Dedifferentiated amniotic fluid mesenchymal stem cell (primary cell): ENCODE results near the gene RMND1.
A peak's percentile ranks its signal among the peaks of the same experiment; 100 is the strongest.
"Not testable (repeated sequence)": the region's sequence is repeated elsewhere in the genome, so short reads cannot be mapped to it uniquely, and the experiment has no call there.

Source experiments
- DNase-seq: peaks from one replicate; pipeline ENCODE4 v3.0.0-alpha.2; 2016; ENCODE audit errors: extremely low spot score

Gene RMND1

GRCh38 chr6:151452750-151453427, 963 bp upstream of the RMND1 start:
- no peak for DNase-seq

GRCh38 chr6:151451417-151451949, 443 bp downstream of the RMND1 start:
- no peak for DNase-seq

- DNase-seq: not testable (repeated sequence)
These were observed 998 bp downstream of the RMND1 start for GRCh38 chr6:151450928-151451327.

- no peak for DNase-seq
These were observed 3.3 kb downstream of the RMND1 start for GRCh38 chr6:151448623-151449022.

- no peak for DNase-seq
These were observed 4.7 kb downstream of the RMND1 start for GRCh38 chr6:151447237-151447636.

- DNase-seq: peak; percentile 84
These were observed 6.4 kb downstream of the RMND1 start for GRCh38 chr6:151445482-151445881.

- DNase-seq: no peak
These were observed 7.9 kb downstream of the RMND1 start for GRCh38 chr6:151443911-151444621.

GRCh38 chr6:151443454-151443853, 8.5 kb downstream of the RMND1 start:
- DNase-seq: no peak

GRCh38 chr6:151442371-151442770, 9.6 kb downstream of the RMND1 start:
- no peak for DNase-seq

GRCh38 chr6:151441390-151442166, 10.3 kb downstream of the RMND1 start:
- DNase-seq: no peak

- peak; percentile 58 for DNase-seq
These were observed 11.0 kb downstream of the RMND1 start for GRCh38 chr6:151440930-151441329.

- no peak for DNase-seq
These were observed 11.4 kb downstream of the RMND1 start for GRCh38 chr6:151440498-151440897.

- DNase-seq: no peak
These were observed 14.5 kb downstream of the RMND1 start for GRCh38 chr6:151437401-151437800.

GRCh38 chr6:151436802-151437201, 15.1 kb downstream of the RMND1 start:
- DNase-seq: peak; percentile 84

- no peak for DNase-seq
These were observed 15.6 kb downstream of the RMND1 start for GRCh38 chr6:151436300-151436699.

- DNase-seq: no peak
These were observed 17.6 kb downstream of the RMND1 start for GRCh38 chr6:151434369-151434768.

GRCh38 chr6:151432651-151433050, 19.3 kb downstream of the RMND1 start:
- DNase-seq: no peak

GRCh38 chr6:151431337-151431736, 20.6 kb downstream of the RMND1 start:
- peak; percentile 13 for DNase-seq

- DNase-seq: no peak
These were observed 21.0 kb downstream of the RMND1 start for GRCh38 chr6:151430886-151431285.

GRCh38 chr6:151428093-151428735, 23.7 kb downstream of the RMND1 start:
- DNase-seq: peak; percentile 8

GRCh38 chr6:151425561-151425960, 26.4 kb downstream of the RMND1 start:
- DNase-seq: no peak

- DNase-seq: no peak
These were observed 28.9 kb downstream of the RMND1 start for GRCh38 chr6:151422981-151423380.
